ENCODE data around the gene YES1. TPM values are rescaled to one million over a fixed set of nuclear protein-coding genes. Genes with fewer than 3 reads are reported as not detected.

The YES1 gene
- total and polyA plus RNA-seq, 4 donors: 17.9 to 61.7 (median 31.6) TPM

DNA sequence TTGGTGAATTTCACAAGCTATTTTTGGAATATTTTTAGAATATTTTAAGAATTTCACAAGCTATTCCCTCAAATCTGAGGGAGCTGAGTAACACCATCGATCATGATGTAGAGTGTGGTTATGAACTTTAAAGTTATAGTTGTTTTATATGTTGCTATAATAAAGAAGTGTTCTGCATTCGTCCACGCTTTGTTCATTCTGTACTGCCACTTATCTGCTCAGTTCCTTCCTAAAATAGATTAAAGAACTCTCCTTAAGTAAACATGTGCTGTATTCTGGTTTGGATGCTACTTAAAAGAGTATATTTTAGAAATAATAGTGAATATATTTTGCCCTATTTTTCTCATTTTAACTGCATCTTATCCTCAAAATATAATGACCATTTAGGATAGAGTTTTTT, 138.7 kb downstream of the YES1 start:
- H3K36me3 ChIP-seq (ENCODE audit: control insufficient read depth in 4 of 4, insufficient read depth in 4 of 4, low read length in 4 of 4): peaks cover 29 to 33% (median 32%) of the 10 kb centered on the region in 4 donors
- WGBS, 2 donors: 77 to 80% methylated on average over 3 of the region's 3 CpGs
- no peak overlapping the region for H3K27ac ChIP-seq (ENCODE audit: low read depth in 1 of 2, low read length in 1 of 2)
- no peaks in the 10 kb centered on the region for H3K4me1 ChIP-seq (ENCODE audit: control insufficient read depth in 5 of 5, insufficient read depth in 5 of 5, low read length in 5 of 5)
- H3K27me3 ChIP-seq (ENCODE audit: control insufficient read depth in 3 of 3, insufficient read depth in 3 of 3, low read length in 2 of 3): no peaks in the 10 kb centered on the region
- ATAC-seq (ENCODE audit: insufficient read depth, low FRiP score): no peak
- no peaks in the 10 kb centered on the region for H3K9me3 ChIP-seq (ENCODE audit: control insufficient read depth in 4 of 4, insufficient read depth in 3 of 4, low read length in 3 of 4)
- TF ChIP-seq, protein P1, sequence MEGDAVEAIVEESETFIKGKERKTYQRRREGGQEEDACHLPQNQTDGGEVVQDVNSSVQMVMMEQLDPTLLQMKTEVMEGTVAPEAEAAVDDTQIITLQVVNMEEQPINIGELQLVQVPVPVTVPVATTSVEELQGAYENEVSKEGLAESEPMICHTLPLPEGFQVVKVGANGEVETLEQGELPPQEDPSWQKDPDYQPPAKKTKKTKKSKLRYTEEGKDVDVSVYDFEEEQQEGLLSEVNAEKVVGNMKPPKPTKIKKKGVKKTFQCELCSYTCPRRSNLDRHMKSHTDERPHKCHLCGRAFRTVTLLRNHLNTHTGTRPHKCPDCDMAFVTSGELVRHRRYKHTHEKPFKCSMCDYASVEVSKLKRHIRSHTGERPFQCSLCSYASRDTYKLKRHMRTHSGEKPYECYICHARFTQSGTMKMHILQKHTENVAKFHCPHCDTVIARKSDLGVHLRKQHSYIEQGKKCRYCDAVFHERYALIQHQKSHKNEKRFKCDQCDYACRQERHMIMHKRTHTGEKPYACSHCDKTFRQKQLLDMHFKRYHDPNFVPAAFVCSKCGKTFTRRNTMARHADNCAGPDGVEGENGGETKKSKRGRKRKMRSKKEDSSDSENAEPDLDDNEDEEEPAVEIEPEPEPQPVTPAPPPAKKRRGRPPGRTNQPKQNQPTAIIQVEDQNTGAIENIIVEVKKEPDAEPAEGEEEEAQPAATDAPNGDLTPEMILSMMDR (IDR thresholded peaks at IDR 0.05; ENCODE audit: control extremely low read depth, extremely low read depth): no peak
- no peak overlapping the region for H3K4me3 ChIP-seq
- no peak for DNase-seq
- H3K9ac ChIP-seq (ENCODE audit: insufficient read depth in 1 of 2, low read length in 2 of 2): no peak overlapping the region

Small RNA genes within 50 kb of the gene (small RNA-seq; reads per million reads assigned to genes)
- not detected for gene BOLA2P1 (ENCODE audit: low replicate concordance)
- not detected for gene RNU1-109P (ENCODE audit: low replicate concordance)

Other genes starting within 250 kb of the YES1 start
- gene CETN1, start 231.9 kb downstream of the YES1 start, total RNA-seq: not detected
- not detected for gene CETN1, start 231.9 kb downstream of the YES1 start, polyA plus RNA-seq
- 1 to 10 TPM; 1.3 to 5.4 TPM for gene CLUL1, start 215.3 kb downstream of the YES1 start, total RNA-seq
- 1 to 10 TPM in 1 of 2 donors, under 1 TPM in 1; 0.81 to 1.1 TPM for gene CLUL1, start 215.3 kb downstream of the YES1 start, polyA plus RNA-seq
- gene TYMS, start 154.6 kb downstream of the YES1 start, total RNA-seq: 10 to 100 TPM in 1 of 2 donors, 1 to 10 TPM in 1; 7.6 to 23.4 TPM
- gene TYMS, start 154.6 kb downstream of the YES1 start, polyA plus RNA-seq: 1 to 10 TPM; 5.8 to 8.9 TPM
- 100 to 1,000 TPM; 109 to 122 TPM for gene ENOSF1, start 99.6 kb downstream of the YES1 start, total RNA-seq
- gene ENOSF1, start 99.6 kb downstream of the YES1 start, polyA plus RNA-seq: 10 to 100 TPM; 26.9 to 92.5 TPM
- gene ADCYAP1, start 92.6 kb upstream of the YES1 start, total RNA-seq: under 1 TPM; 0.12 to 0.48 TPM
- gene ADCYAP1, start 92.6 kb upstream of the YES1 start, polyA plus RNA-seq: under 1 TPM; 0.05 to 0.10 TPM

All from lung (tissue), 13 donors.